Measurements from ENCODE around the gene NPIPB13. TPM values are rescaled to one million over a fixed set of nuclear protein-coding genes. Genes with fewer than 3 reads are reported as not detected.
A peak's percentile ranks its signal among the peaks of the same experiment; 100 is the strongest.
"Not testable (repeated sequence)": the region's sequence is repeated elsewhere in the genome, so short reads cannot be mapped to it uniquely, and the experiment has no call there.

The NPIPB13 gene
- total RNA-seq, 1 experiment from 2014 or later, result 9.3 TPM

- H3K27me3 ChIP-seq (replicated peaks; ENCODE audit: insufficient read depth, low read depth, low read length, poor library complexity); H3K4me1 ChIP-seq (ENCODE audit: insufficient read depth, low read length, poor library complexity, severe bottlenecking); H3K27ac ChIP-seq (ENCODE audit: low read depth, low read length, poor library complexity, severe bottlenecking); POLR2A ChIA-PET (ENCODE audit: low non-redundant PET); H3K9me3 ChIP-seq (ENCODE audit: low read depth, low read length, poor library complexity, severe bottlenecking); H3K36me3 ChIP-seq (ENCODE audit: insufficient read depth, low read length, poor library complexity, severe bottlenecking); CTCF ChIA-PET; DNase-seq (ENCODE audit: low spot score); BruUV-seq (replicated peaks); intact Hi-C loops (cut with micrococcal nuclease; ENCODE audit: unreplicated experiment): not testable (repeated sequence)
- peak overlapping the region; percentile 34 for H3K4me3 ChIP-seq (ENCODE audit: low read depth, low read length, poor library complexity, severe bottlenecking)
These were observed 42.6 kb downstream of the NPIPB13 start for GRCh38 chr16:30205541-30206236.

- POLR2A ChIA-PET (ENCODE audit: low non-redundant PET); H3K4me3 ChIP-seq (ENCODE audit: low read depth, low read length, poor library complexity, severe bottlenecking); H3K9me3 ChIP-seq (ENCODE audit: low read depth, low read length, poor library complexity, severe bottlenecking); intact Hi-C loops (cut with micrococcal nuclease; ENCODE audit: unreplicated experiment); H3K27ac ChIP-seq (ENCODE audit: low read depth, low read length, poor library complexity, severe bottlenecking); BruUV-seq (replicated peaks); CTCF ChIA-PET; H3K36me3 ChIP-seq (ENCODE audit: insufficient read depth, low read length, poor library complexity, severe bottlenecking); H3K4me1 ChIP-seq (ENCODE audit: insufficient read depth, low read length, poor library complexity, severe bottlenecking); H3K27me3 ChIP-seq (replicated peaks; ENCODE audit: insufficient read depth, low read depth, low read length, poor library complexity); DNase-seq (ENCODE audit: low spot score): not testable (repeated sequence)
These were observed 48.5 kb downstream of the NPIPB13 start for GRCh38 chr16:30199608-30200343.

GRCh38 chr16:30199049-30199448 is 49.2 kb downstream of the NPIPB13 start, which contains the start of gene SULT1A3:
TSS of gene SULT1A3 (plus strand) at chr16:30199255. CDS start at chr16:30200729, 1,474 bp downstream.
- H3K9me3 ChIP-seq (ENCODE audit: low read depth, low read length, poor library complexity, severe bottlenecking); H3K27ac ChIP-seq (ENCODE audit: low read depth, low read length, poor library complexity, severe bottlenecking); H3K4me3 ChIP-seq (ENCODE audit: low read depth, low read length, poor library complexity, severe bottlenecking); POLR2A ChIA-PET (ENCODE audit: low non-redundant PET); CTCF ChIA-PET; intact Hi-C loops (cut with micrococcal nuclease; ENCODE audit: unreplicated experiment); DNase-seq (ENCODE audit: low spot score); BruUV-seq (replicated peaks); H3K36me3 ChIP-seq (ENCODE audit: insufficient read depth, low read length, poor library complexity, severe bottlenecking); H3K4me1 ChIP-seq (ENCODE audit: insufficient read depth, low read length, poor library complexity, severe bottlenecking); H3K27me3 ChIP-seq (replicated peaks; ENCODE audit: insufficient read depth, low read depth, low read length, poor library complexity): not testable (repeated sequence)

Other genes with a start within 250 kb of the NPIPB13 start
- gene DOC2A, start 237.5 kb downstream of the NPIPB13 start, total RNA-seq (2021), result 3.2 and 5.4 TPM in 2 replicates
- not detected in 2 replicates for gene C16orf92, start 225.3 kb downstream of the NPIPB13 start, total RNA-seq (2021)
- 1.9 and 2.6 TPM in 2 replicates for gene TLCD3B, start 217.2 kb downstream of the NPIPB13 start, total RNA-seq (2021)
- gene ALDOA, start 182.7 kb downstream of the NPIPB13 start, total RNA-seq (2021), result 1,552 and 1,729 TPM in 2 replicates
- 122 and 127 TPM in 2 replicates for gene PPP4C, start 172.5 kb downstream of the NPIPB13 start, total RNA-seq (2021)
- gene TBX6, start 156.6 kb downstream of the NPIPB13 start, total RNA-seq (2021), result 0.49 and 0.85 TPM in 2 replicates
- 4.7 and 9.1 TPM in 2 replicates for gene YPEL3, start 152.3 kb downstream of the NPIPB13 start, total RNA-seq (2021)
- 2.5 and 4.4 TPM in 2 replicates for gene GDPD3, start 134.9 kb downstream of the NPIPB13 start, total RNA-seq (2021)
- gene MAPK3, start 125.3 kb downstream of the NPIPB13 start, total RNA-seq (2021), result 59.5 and 74.6 TPM in 2 replicates
- gene CORO1A, start 64.9 kb downstream of the NPIPB13 start, total RNA-seq (2021), result 4.6 and 7.0 TPM in 2 replicates
- gene BOLA2B, start 54.8 kb downstream of the NPIPB13 start, total RNA-seq (2021), result 180 and 225 TPM in 2 replicates
- 15.5 and 20.0 TPM in 2 replicates for gene SLX1A, start 54.6 kb downstream of the NPIPB13 start, total RNA-seq (2021)
- 14.1 and 21.2 TPM in 2 replicates for gene SULT1A3, start 49.2 kb downstream of the NPIPB13 start, total RNA-seq (2021)
- gene CD2BP2, start 106.8 kb upstream of the NPIPB13 start, total RNA-seq (2021), result 67.6 and 72.5 TPM in 2 replicates
- gene TBC1D10B, start 122.0 kb upstream of the NPIPB13 start, total RNA-seq (2021), result 59.3 and 66.0 TPM in 2 replicates
- gene MYL11, start 126.3 kb upstream of the NPIPB13 start, total RNA-seq (2021), result not detected in 2 replicates
- 0.86 and 1.3 TPM in 2 replicates for gene SEPTIN1, start 134.1 kb upstream of the NPIPB13 start, total RNA-seq (2021)
- 21.6 and 22.0 TPM in 2 replicates for gene ZNF48, start 146.9 kb upstream of the NPIPB13 start, total RNA-seq (2021)
- 21.9 and 22.2 TPM in 2 replicates for gene ZNF771, start 159.1 kb upstream of the NPIPB13 start, total RNA-seq (2021)
- 92.5 and 111 TPM in 2 replicates for gene DCTPP1, start 181.6 kb upstream of the NPIPB13 start, total RNA-seq (2021)
- gene SEPHS2, start 197.4 kb upstream of the NPIPB13 start, total RNA-seq (2021), result 54.2 and 55.2 TPM in 2 replicates
- gene ITGAL, start 224.3 kb upstream of the NPIPB13 start, total RNA-seq (2021), result not detected in 2 replicates

Data from A673 (cell line).